DND-41 (cell line): Measurements from ENCODE around the gene BLVRA.

ENCODE experiments used
- ATAC-seq: fragments of 200-7000 bp; cut with Tn5 transposase; 3 replicates; pipeline ENCODE4 v1.9.1; 2021; ENCODE audit warnings: low read depth; ENCODE audit not compliant: insufficient read depth
- DNase-seq: peaks from one replicate; pipeline ENCODE4 v3.0.0-alpha.2; 2020
- H2AFZ ChIP-seq: 2 replicates; pipeline ENCODE4 v1.6.0; 2012; ENCODE audit warnings: low read depth, low read length
- H3K27ac ChIP-seq: 2 replicates; pipeline ENCODE4 v1.5.1; 2012; ENCODE audit warnings: low read length, inconsistent platforms
- H3K27me3 ChIP-seq: fragments of 200-600 bp; sonication (generic); 2 replicates; pipeline ENCODE4 v1.6.0; 2012; ENCODE audit warnings: low read length, mild to moderate bottlenecking, inconsistent platforms; ENCODE audit not compliant: insufficient read depth, poor library complexity
- H3K36me3 ChIP-seq: 2 replicates; pipeline ENCODE4 v1.5.1; 2012; ENCODE audit warnings: low read length, inconsistent platforms; ENCODE audit not compliant: insufficient read depth
- H3K4me1 ChIP-seq: 2 replicates; pipeline ENCODE4 v1.5.1; 2012; ENCODE audit warnings: mild to moderate bottlenecking, low read length; ENCODE audit not compliant: insufficient read depth
- H3K4me2 ChIP-seq: 2 replicates; pipeline ENCODE4 v1.6.0; 2012; ENCODE audit warnings: mild to moderate bottlenecking, moderate library complexity, low read length, inconsistent platforms; ENCODE audit not compliant: insufficient read depth
- H3K4me3 ChIP-seq, 2 experiments: fragments of 200-600 bp in 1 of 2; shearing (Covaris generic) in 1 of 2; 2 replicates each; pipeline ENCODE4 v1.5.1; 2012 to 2016; ENCODE audit warnings: inconsistent platforms in 2 of 2, low read length in 2 of 2, mild to moderate bottlenecking in 2 of 2, low read depth in 1 of 2, moderate library complexity in 1 of 2
- H3K79me2 ChIP-seq: 2 replicates; pipeline ENCODE4 v1.6.0; 2012; ENCODE audit warnings: low read length, inconsistent platforms; ENCODE audit not compliant: insufficient read depth
- H3K9ac ChIP-seq: 2 replicates; pipeline ENCODE4 v1.6.0; 2012; ENCODE audit warnings: low read depth, mild to moderate bottlenecking, inconsistent platforms, low read length, moderate library complexity
- H3K9me3 ChIP-seq: 2 replicates; pipeline ENCODE4 v1.5.1; 2012; ENCODE audit warnings: low read length, moderate library complexity, mild to moderate bottlenecking, inconsistent platforms; ENCODE audit not compliant: insufficient read depth, severe bottlenecking
- H4K20me1 ChIP-seq: 2 replicates; pipeline ENCODE4 v1.6.0; 2012; ENCODE audit warnings: low read length; ENCODE audit not compliant: insufficient read depth
- EZH2 ChIP-seq: IDR thresholded peaks from 3 replicates; pipeline ENCODE4 v1.6.1; 2012; ENCODE audit warnings: borderline replicate concordance, low read depth, mild to moderate bottlenecking, moderate library complexity, low read length, inconsistent platforms; ENCODE audit not compliant: severe bottlenecking
- TF ChIP-seq, protein P1 (sequence below): IDR thresholded peaks from 2 replicates; pipeline ENCODE4 v1.5.1; 2012; ENCODE audit warnings: borderline replicate concordance, low read length, moderate library complexity, mild to moderate bottlenecking; ENCODE audit not compliant: poor library complexity, severe bottlenecking; ENCODE audit errors: extremely low read depth

Gene BLVRA

DNA sequence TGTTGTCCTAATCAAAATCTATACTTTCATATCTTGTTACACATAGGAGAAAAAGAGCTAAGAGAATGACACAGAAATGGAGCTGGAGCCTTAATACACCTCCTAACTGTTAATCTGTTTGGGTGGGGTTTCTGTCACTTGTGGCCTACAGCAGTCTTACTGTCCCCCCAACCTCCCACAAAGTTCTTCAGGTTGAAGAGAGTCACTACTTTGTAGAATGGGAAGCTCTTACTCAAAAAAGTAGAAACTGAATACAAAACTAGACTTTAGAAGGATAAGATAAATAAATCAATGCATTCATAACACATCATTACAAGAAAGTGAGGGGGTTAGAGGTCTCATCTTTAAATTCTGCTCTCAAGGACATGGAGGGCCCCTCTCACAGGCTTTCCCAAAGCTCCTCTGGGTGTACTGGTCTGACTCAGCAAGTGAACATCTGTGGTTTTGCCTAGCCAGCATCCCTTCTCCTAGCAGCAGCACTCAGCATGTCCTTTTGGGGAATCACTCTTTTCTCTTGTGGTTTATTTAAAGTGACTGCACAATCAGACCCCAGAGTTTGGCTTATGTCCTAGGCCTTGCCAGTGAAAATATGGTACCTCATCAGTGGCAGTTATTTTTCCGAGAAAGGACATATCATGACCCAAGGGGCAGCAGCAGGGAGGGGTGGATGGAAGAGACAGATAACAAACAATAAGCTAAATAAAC is 2.0 kb upstream of the BLVRA start:
- 0 out of 2 replicates have a peak overlapping the region, but pooled peaks have one; percentile 4 for H2AFZ ChIP-seq

DNA sequence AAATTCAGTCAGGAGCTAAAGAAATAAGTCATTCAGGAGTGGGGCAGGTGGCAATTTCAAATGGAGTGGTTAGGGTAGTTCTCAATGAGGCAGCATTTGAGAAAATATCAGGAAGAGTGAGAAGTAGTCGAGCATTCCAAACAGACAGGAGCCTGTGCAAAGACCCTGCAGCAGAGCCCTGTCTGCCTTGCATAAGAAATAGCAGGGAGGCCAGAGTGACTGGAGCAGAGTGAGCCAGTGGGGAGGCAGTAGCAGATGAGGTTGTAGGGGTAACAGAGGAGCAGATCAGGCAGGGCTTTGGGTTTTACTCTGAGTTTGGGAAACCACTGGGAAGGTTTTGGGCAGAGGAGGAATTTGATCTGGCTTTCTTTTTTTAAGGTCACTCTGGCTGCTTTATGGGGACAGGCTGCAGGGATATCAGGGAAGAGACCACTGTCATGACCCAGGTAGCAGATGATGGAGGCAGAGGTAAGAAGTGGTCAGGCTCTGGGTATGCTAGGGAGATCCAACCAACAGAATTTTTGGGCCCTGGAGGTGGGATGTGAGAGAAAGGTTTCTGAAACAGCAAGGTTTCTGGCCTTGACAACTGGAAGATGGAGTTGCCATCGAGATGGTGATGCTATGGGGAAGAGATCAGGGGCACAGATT is 1.3 kb upstream of the BLVRA start:
- H3K9me3 ChIP-seq = no peaks in the 10 kb centered on the region
- no peak overlapping the region for H3K27ac ChIP-seq
- no peaks in the 10 kb centered on the region for H3K79me2 ChIP-seq
- ATAC-seq (no peak), DNase-seq (no peak)
- peaks cover 24% of the 10 kb centered on the region for H3K4me1 ChIP-seq
- peak overlapping the region; percentile 96; the same call in 1 of the 2 replicates for H3K4me2 ChIP-seq
- no peaks in the 10 kb centered on the region for H3K36me3 ChIP-seq
- H3K9ac ChIP-seq = no peak overlapping the region
- peak overlapping the region; percentile 87; the same call in 1 of the 2 replicates for H2AFZ ChIP-seq
- H3K27me3 ChIP-seq = no peaks in the 10 kb centered on the region
- H4K20me1 ChIP-seq = no peaks in the 10 kb centered on the region
- 0 out of 4 replicates have a peak overlapping the region, but pooled peaks of 1 of the 2 experiments have one; percentile 59 for H3K4me3 ChIP-seq
- no peak for TF ChIP-seq EZH2
- TF ChIP-seq, protein P1, sequence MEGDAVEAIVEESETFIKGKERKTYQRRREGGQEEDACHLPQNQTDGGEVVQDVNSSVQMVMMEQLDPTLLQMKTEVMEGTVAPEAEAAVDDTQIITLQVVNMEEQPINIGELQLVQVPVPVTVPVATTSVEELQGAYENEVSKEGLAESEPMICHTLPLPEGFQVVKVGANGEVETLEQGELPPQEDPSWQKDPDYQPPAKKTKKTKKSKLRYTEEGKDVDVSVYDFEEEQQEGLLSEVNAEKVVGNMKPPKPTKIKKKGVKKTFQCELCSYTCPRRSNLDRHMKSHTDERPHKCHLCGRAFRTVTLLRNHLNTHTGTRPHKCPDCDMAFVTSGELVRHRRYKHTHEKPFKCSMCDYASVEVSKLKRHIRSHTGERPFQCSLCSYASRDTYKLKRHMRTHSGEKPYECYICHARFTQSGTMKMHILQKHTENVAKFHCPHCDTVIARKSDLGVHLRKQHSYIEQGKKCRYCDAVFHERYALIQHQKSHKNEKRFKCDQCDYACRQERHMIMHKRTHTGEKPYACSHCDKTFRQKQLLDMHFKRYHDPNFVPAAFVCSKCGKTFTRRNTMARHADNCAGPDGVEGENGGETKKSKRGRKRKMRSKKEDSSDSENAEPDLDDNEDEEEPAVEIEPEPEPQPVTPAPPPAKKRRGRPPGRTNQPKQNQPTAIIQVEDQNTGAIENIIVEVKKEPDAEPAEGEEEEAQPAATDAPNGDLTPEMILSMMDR = no peak

More for the DNA sequence above, 2.0 kb upstream of the BLVRA start:
- DNase-seq (peak; percentile 23), ATAC-seq (no peak)
- H3K4me1 ChIP-seq = peaks cover 24% of the 10 kb centered on the region
- TF ChIP-seq EZH2 = no peak
- TF ChIP-seq, protein P1 = no peak
- H3K4me3 ChIP-seq = no peak overlapping the region
- H3K9me3 ChIP-seq = no peaks in the 10 kb centered on the region
- H3K27me3 ChIP-seq = no peaks in the 10 kb centered on the region
- no peak overlapping the region for H3K27ac ChIP-seq
- H3K79me2 ChIP-seq = no peaks in the 10 kb centered on the region
- H3K36me3 ChIP-seq = no peaks in the 10 kb centered on the region
- H3K9ac ChIP-seq = no peak overlapping the region
- no peak overlapping the region for H3K4me2 ChIP-seq
- no peaks in the 10 kb centered on the region for H4K20me1 ChIP-seq

DNA sequence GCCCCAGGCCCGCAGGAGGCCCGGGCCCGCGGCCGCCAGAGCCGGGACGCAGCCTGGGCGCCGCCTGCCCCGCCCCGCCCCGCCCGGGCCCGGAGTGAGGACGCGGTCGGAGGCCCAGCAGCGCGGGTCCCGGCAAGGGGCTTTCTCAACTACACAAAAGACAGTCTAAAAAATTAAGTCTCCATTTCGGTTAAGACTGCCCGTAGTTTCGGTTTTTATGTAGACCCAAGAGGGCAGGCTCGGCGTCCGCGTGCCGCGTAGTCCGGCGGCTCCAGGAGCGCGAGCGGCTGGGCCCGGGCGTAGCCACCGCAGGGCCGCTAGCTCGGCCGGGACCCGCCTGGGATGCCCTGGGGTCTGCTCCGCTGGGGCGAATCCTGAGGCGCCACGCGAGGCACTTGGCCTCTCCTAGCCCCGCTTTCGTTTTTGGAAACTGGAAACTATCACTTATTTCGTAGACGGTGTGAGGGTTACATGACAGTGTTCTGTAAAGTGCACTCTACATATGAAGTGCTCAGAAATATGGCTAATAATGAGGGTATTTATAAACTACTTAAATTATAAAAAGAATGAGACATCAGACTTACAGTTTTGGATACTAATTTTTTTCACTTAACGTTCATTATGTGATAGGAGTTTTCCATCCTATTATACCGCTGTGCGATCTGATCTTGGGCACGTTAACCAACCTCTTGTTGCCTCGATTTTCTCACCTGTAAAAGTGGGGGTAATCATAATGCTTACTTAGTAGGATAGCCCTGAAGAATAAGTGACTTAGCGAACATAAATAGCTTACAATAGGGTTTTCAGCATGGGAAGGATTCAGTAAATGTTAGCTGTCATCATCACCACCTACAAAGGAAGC is 573 bp downstream of the BLVRA start:
- no peaks in the 10 kb centered on the region for H3K36me3 ChIP-seq
- ATAC-seq (peak; percentile 77), DNase-seq (peak; percentile 59)
- peak overlapping the region; percentile 34 to 59; a peak in 3 of 4 replicates for H3K4me3 ChIP-seq
- H3K9ac ChIP-seq = peak overlapping the region; percentile 60
- 0 out of 2 replicates have a peak overlapping the region, but pooled peaks have one; percentile 4 for H3K27ac ChIP-seq
- peaks cover 24% of the 10 kb centered on the region for H3K4me1 ChIP-seq
- H3K79me2 ChIP-seq = no peaks in the 10 kb centered on the region
- TF ChIP-seq EZH2 = peak; percentile 41
- TF ChIP-seq, protein P1 = no peak
- H3K9me3 ChIP-seq = no peaks in the 10 kb centered on the region
- H2AFZ ChIP-seq = peak overlapping the region; percentile 87
- H3K4me2 ChIP-seq = peak overlapping the region; percentile 96
- H3K27me3 ChIP-seq = no peaks in the 10 kb centered on the region
- no peaks in the 10 kb centered on the region for H4K20me1 ChIP-seq
